H9 (cell line): ENCODE measurements around the gene EDRF1. TPM values are rescaled to one million over a fixed set of nuclear protein-coding genes. Genes with fewer than 3 reads are reported as not detected.

Experiments
- DNase-seq: peaks from one replicate; pipeline ENCODE4 v3.0.0-alpha.2; 2017
- H2AFZ ChIP-seq: one replicate; pipeline ENCODE4 v1.6.1; 2013; ENCODE audit warnings: mild to moderate bottlenecking, low read length, control low read depth, moderate library complexity
- H2AK5ac ChIP-seq: 2 replicates; pipeline ENCODE4 v1.6.1; 2013; ENCODE audit warnings: low read length, control low read depth, mixed read lengths; ENCODE audit not compliant: insufficient read length
- H2BK120ac ChIP-seq: one replicate; pipeline ENCODE4 v1.6.1; 2013; ENCODE audit warnings: low read depth, mild to moderate bottlenecking, low read length, control low read depth, inconsistent platforms; ENCODE audit not compliant: poor library complexity, severe bottlenecking
- H2BK12ac ChIP-seq: 2 replicates; pipeline ENCODE4 v1.6.1; 2013; ENCODE audit warnings: low read length, control low read depth, mixed read lengths, low read depth; ENCODE audit not compliant: insufficient read length
- H2BK15ac ChIP-seq: 2 replicates; pipeline ENCODE4 v1.6.1; 2013; ENCODE audit warnings: low read depth, low read length, control low read depth
- H2BK20ac ChIP-seq: one replicate; pipeline ENCODE4 v1.6.1; 2013; ENCODE audit warnings: low read depth, mild to moderate bottlenecking, low read length, control low read depth, inconsistent platforms; ENCODE audit not compliant: poor library complexity, severe bottlenecking
- H2BK5ac ChIP-seq: 2 replicates; pipeline ENCODE4 v1.6.1; 2013; ENCODE audit warnings: low read length, control low read depth, mixed read lengths; ENCODE audit not compliant: insufficient read length
- H3K14ac ChIP-seq: 2 replicates; pipeline ENCODE4 v1.6.1; 2013; ENCODE audit warnings: low read length, control low read depth; ENCODE audit not compliant: insufficient read depth
- H3K18ac ChIP-seq: 2 replicates; pipeline ENCODE4 v1.6.1; 2013; ENCODE audit warnings: low read depth, mild to moderate bottlenecking, mixed read lengths, low read length, control low read depth; ENCODE audit not compliant: insufficient read length
- H3K23ac ChIP-seq: 2 replicates; pipeline ENCODE4 v1.6.1; 2013; ENCODE audit warnings: low read length, control low read depth, mixed read lengths, low read depth; ENCODE audit not compliant: insufficient read length
- H3K23me2 ChIP-seq: 2 replicates; pipeline ENCODE4 v1.6.1; 2013; ENCODE audit warnings: low read depth, mild to moderate bottlenecking, mixed read lengths, low read length, control low read depth; ENCODE audit not compliant: insufficient read length, poor library complexity, severe bottlenecking
- H3K27ac ChIP-seq: 2 replicates; pipeline ENCODE4 v1.5.1; 2013; ENCODE audit warnings: low read length, control low read depth, mixed read lengths, low read depth; ENCODE audit not compliant: insufficient read length
- H3K27me3 ChIP-seq: 2 replicates; pipeline ENCODE4 v1.6.1; 2013; ENCODE audit warnings: low read length, control low read depth, inconsistent platforms; ENCODE audit not compliant: insufficient read depth
- H3K4ac ChIP-seq: 2 replicates; pipeline ENCODE4 v1.6.1; 2013; ENCODE audit warnings: low read depth, mild to moderate bottlenecking, control low read depth, inconsistent platforms, low read length, moderate library complexity
- H3K4me1 ChIP-seq: 2 replicates; pipeline ENCODE4 v1.6.1; 2013; ENCODE audit warnings: low read length, control low read depth, inconsistent platforms; ENCODE audit not compliant: insufficient read depth
- H3K4me2 ChIP-seq: 2 replicates; pipeline ENCODE4 v1.6.1; 2013; ENCODE audit warnings: low read length, control low read depth, mixed read lengths; ENCODE audit not compliant: insufficient read length, insufficient read depth
- H3K56ac ChIP-seq: 2 replicates; pipeline ENCODE4 v1.6.1; 2013; ENCODE audit warnings: low read depth, mild to moderate bottlenecking, mixed read lengths, low read length, control low read depth; ENCODE audit not compliant: insufficient read length
- H3K79me1 ChIP-seq: 2 replicates; pipeline ENCODE4 v1.6.1; 2013; ENCODE audit warnings: low read depth, mild to moderate bottlenecking, moderate library complexity, low read length, control low read depth, inconsistent platforms; ENCODE audit not compliant: insufficient read depth, poor library complexity, severe bottlenecking
- H3K79me2 ChIP-seq: 2 replicates; pipeline ENCODE4 v1.6.1; 2013; ENCODE audit warnings: low read length, control low read depth, inconsistent platforms; ENCODE audit not compliant: insufficient read depth
- H3K9ac ChIP-seq: 2 replicates; pipeline ENCODE4 v1.6.1; 2013; ENCODE audit warnings: low read length, control low read depth, mixed read lengths; ENCODE audit not compliant: insufficient read length; ENCODE audit errors: extremely low read depth
- H3K9me3 ChIP-seq: one replicate; pipeline ENCODE4 v1.6.1; 2013; ENCODE audit warnings: low read depth, low read length, inconsistent platforms; ENCODE audit not compliant: control insufficient read depth
- H3T11ph ChIP-seq: one replicate; pipeline ENCODE4 v1.6.1; 2013; ENCODE audit warnings: mild to moderate bottlenecking, low read length, control low read depth, inconsistent platforms
- H4K20me1 ChIP-seq: one replicate; pipeline ENCODE4 v1.6.1; 2013; ENCODE audit not compliant: control insufficient read depth, insufficient read length, insufficient read depth
- H4K5ac ChIP-seq: 2 replicates; pipeline ENCODE4 v1.6.1; 2013; ENCODE audit warnings: low read depth, mild to moderate bottlenecking, mixed read lengths, low read length, control low read depth; ENCODE audit not compliant: insufficient read length
- H4K8ac ChIP-seq: replicated peaks from 2 replicates; pipeline ENCODE4 v1.6.1; 2013; ENCODE audit warnings: low read length, control low read depth, mixed read lengths, low read depth; ENCODE audit not compliant: insufficient read length
- H4K91ac ChIP-seq: 2 replicates; pipeline ENCODE4 v1.6.1; 2013; ENCODE audit warnings: low read depth, mild to moderate bottlenecking, moderate library complexity, mixed read lengths, low read length, control low read depth; ENCODE audit not compliant: insufficient read length
- H3K27ac Mint-ChIP-seq, 3 experiments: 2 replicates in 2 of 3; 3 replicates in 1 of 3; pipeline ENCODE4 v1.8.0; 2020 to 2021; ENCODE audit warnings: mixed read lengths in 3 of 3, mild to moderate bottlenecking in 1 of 3, moderate library complexity in 1 of 3
- H3K27me3 Mint-ChIP-seq: 2 replicates; pipeline ENCODE4 v1.8.0; 2021; ENCODE audit warnings: low read depth, mild to moderate bottlenecking, moderate library complexity, mixed read lengths
- H3K36me3 Mint-ChIP-seq, 3 experiments: 2 replicates in 2 of 3; 3 replicates in 1 of 3; pipeline ENCODE4 v1.8.0; 2020 to 2021; ENCODE audit warnings: low read depth in 3 of 3, mixed read lengths in 3 of 3; ENCODE audit not compliant: insufficient read depth in 1 of 3
- H3K4me1 Mint-ChIP-seq, 2 experiments: 2 replicates each; pipeline ENCODE4 v1.8.0; 2020; ENCODE audit warnings: mixed read lengths in 2 of 2
- H3K4me3 Mint-ChIP-seq, 2 experiments: 2 replicates in 1 of 2; 3 replicates in 1 of 2; pipeline ENCODE4 v1.8.0; 2020 to 2021; ENCODE audit warnings: mild to moderate bottlenecking in 2 of 2, mixed read lengths in 2 of 2, moderate library complexity in 1 of 2
- H3K9me3 Mint-ChIP-seq, 2 experiments: 2 replicates in 1 of 2; 3 replicates in 1 of 2; pipeline ENCODE4 v1.8.0; 2020; ENCODE audit warnings: mild to moderate bottlenecking in 2 of 2, mixed read lengths in 2 of 2, moderate library complexity in 1 of 2
- CTCF ChIP-seq: fragments of 200-600 bp; sonication (generic); conservative IDR thresholded peaks from 3 replicates; pipeline ENCODE4 v1.8.0; 2021; ENCODE audit warnings: antibody characterized with exemption, mild to moderate bottlenecking
- WGBS: extraction: QIAGEN DNeasy Blood & Tissue Kit; methylation state at CpG from one replicate; pipeline ENCODE4 v1.1.7; 2013; ENCODE audit warnings: missing lambda C conversion rate, low lambda C conversion rate, mixed read lengths; ENCODE audit not compliant: insufficient read length; ENCODE audit errors: extremely low coverage; 5-methylcytosine and 5-hydroxymethylcytosine counted together
- total RNA-seq: library from RNA; stranded (reverse); gene quantifications from 2 replicates; pipeline ENCODE4 v1.2.1, GENCODE V29; 2021

EDRF1 gene
- total RNA-seq, 1 experiment from 2014 or later: 51.0 TPM

- no peak overlapping the region for H3K4me3 Mint-ChIP-seq
- no peak overlapping the region for H3K23ac ChIP-seq
- H3K27me3 ChIP-seq: no peaks in the 10 kb centered on the region
- H2BK5ac ChIP-seq: no peak overlapping the region
- H3K79me2 ChIP-seq: no peaks in the 10 kb centered on the region
- no peak overlapping the region for H3K56ac ChIP-seq
- H3K27me3 Mint-ChIP-seq: no peaks in the 10 kb centered on the region
- no peaks in the 10 kb centered on the region for H3K79me1 ChIP-seq
- no peak overlapping the region for H3K27ac ChIP-seq
- no peaks in the 10 kb centered on the region; a peak in 1 of 5 replicates for H3K9me3 Mint-ChIP-seq
- H2BK20ac ChIP-seq: no peak overlapping the region
- H4K91ac ChIP-seq: no peak overlapping the region
- H3K23me2 ChIP-seq: no peaks in the 10 kb centered on the region
- no peaks in the 10 kb centered on the region for H3K4me1 ChIP-seq
- WGBS: no CpG with 5 or more reads among the region's 5 CpGs
- no peak for DNase-seq
- H4K8ac ChIP-seq: no peak overlapping the region
- no peaks in the 10 kb centered on the region for H3K4me1 Mint-ChIP-seq
- TF ChIP-seq CTCF: no peak
- no peak overlapping the region for H3K18ac ChIP-seq
- peaks cover 0 to 10% (median 0%) of the 10 kb centered on the region in 3 experiments; a peak in 3 of 7 replicates for H3K36me3 Mint-ChIP-seq
- no peak overlapping the region for H2AFZ ChIP-seq
- no peak overlapping the region; a peak in 1 of 7 replicates for H3K27ac Mint-ChIP-seq
- H3K4ac ChIP-seq: no peak overlapping the region
- no peak overlapping the region for H2BK120ac ChIP-seq
- no peak overlapping the region for H3K9ac ChIP-seq
- H4K20me1 ChIP-seq: no peaks in the 10 kb centered on the region
- no peak overlapping the region for H2BK12ac ChIP-seq
- H3K9me3 ChIP-seq: no peaks in the 10 kb centered on the region
- no peak overlapping the region for H2BK15ac ChIP-seq
- H2AK5ac ChIP-seq: no peak overlapping the region
- H4K5ac ChIP-seq: no peak overlapping the region
- H3K14ac ChIP-seq: no peak overlapping the region
- H3K4me2 ChIP-seq: no peak overlapping the region
- H3T11ph ChIP-seq: no peak overlapping the region
Observed at GRCh38 chr10:125770844-125771243, 51.3 kb downstream of the EDRF1 start.
